HL-60 (cell line): ENCODE data around the gene LHFPL6.

ENCODE experiments used
- GABPA ChIP-seq: IDR thresholded peaks from 2 replicates; pipeline ENCODE4 v1.6.1; 2012; ENCODE audit warnings: low read depth
- POLR2AphosphoS5 ChIP-seq: IDR thresholded peaks from 2 replicates; pipeline ENCODE4 v1.6.1; 2012; ENCODE audit warnings: low read depth
- TF ChIP-seq, protein P1 (sequence below): IDR thresholded peaks from one replicate; pipeline ENCODE4 v1.5.1; 2011; ENCODE audit warnings: low read length, control low read depth, inconsistent platforms; ENCODE audit not compliant: insufficient read depth
- TF ChIP-seq, protein P2 (sequence below): IDR thresholded peaks from 2 replicates; pipeline ENCODE4 v1.6.1; 2012; ENCODE audit warnings: low read depth; ENCODE audit not compliant: insufficient replicate concordance

DNA sequence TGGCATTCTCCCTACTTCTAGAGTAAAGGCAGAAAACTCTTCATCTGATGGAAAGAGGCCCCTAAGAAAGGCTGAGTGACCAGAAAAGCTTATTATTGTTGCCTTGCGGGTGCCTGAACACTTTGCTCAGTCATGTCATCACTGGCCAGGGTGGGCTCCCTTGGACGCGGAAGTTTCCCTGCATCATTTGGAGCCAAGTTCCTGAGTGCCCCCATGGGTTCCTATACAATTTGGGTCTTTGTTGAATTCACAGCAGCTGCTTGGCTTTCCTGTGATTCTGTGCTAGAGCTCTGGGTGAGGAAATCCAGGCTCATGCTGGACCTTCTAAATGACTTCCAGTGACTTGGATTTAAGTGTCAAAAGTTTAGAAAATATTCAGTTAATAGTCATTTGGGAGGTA is 232.9 kb downstream of the LHFPL6 start:
- TF ChIP-seq, protein P1, sequence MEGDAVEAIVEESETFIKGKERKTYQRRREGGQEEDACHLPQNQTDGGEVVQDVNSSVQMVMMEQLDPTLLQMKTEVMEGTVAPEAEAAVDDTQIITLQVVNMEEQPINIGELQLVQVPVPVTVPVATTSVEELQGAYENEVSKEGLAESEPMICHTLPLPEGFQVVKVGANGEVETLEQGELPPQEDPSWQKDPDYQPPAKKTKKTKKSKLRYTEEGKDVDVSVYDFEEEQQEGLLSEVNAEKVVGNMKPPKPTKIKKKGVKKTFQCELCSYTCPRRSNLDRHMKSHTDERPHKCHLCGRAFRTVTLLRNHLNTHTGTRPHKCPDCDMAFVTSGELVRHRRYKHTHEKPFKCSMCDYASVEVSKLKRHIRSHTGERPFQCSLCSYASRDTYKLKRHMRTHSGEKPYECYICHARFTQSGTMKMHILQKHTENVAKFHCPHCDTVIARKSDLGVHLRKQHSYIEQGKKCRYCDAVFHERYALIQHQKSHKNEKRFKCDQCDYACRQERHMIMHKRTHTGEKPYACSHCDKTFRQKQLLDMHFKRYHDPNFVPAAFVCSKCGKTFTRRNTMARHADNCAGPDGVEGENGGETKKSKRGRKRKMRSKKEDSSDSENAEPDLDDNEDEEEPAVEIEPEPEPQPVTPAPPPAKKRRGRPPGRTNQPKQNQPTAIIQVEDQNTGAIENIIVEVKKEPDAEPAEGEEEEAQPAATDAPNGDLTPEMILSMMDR = no peak
- no peak for TF ChIP-seq POLR2AphosphoS5
- TF ChIP-seq, protein P2, sequence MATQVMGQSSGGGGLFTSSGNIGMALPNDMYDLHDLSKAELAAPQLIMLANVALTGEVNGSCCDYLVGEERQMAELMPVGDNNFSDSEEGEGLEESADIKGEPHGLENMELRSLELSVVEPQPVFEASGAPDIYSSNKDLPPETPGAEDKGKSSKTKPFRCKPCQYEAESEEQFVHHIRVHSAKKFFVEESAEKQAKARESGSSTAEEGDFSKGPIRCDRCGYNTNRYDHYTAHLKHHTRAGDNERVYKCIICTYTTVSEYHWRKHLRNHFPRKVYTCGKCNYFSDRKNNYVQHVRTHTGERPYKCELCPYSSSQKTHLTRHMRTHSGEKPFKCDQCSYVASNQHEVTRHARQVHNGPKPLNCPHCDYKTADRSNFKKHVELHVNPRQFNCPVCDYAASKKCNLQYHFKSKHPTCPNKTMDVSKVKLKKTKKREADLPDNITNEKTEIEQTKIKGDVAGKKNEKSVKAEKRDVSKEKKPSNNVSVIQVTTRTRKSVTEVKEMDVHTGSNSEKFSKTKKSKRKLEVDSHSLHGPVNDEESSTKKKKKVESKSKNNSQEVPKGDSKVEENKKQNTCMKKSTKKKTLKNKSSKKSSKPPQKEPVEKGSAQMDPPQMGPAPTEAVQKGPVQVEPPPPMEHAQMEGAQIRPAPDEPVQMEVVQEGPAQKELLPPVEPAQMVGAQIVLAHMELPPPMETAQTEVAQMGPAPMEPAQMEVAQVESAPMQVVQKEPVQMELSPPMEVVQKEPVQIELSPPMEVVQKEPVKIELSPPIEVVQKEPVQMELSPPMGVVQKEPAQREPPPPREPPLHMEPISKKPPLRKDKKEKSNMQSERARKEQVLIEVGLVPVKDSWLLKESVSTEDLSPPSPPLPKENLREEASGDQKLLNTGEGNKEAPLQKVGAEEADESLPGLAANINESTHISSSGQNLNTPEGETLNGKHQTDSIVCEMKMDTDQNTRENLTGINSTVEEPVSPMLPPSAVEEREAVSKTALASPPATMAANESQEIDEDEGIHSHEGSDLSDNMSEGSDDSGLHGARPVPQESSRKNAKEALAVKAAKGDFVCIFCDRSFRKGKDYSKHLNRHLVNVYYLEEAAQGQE = no peak
- TF ChIP-seq GABPA = no peak
